Measurements from ENCODE around the gene DGKE. TPM values are rescaled to one million over a fixed set of nuclear protein-coding genes. Genes with fewer than 3 reads are reported as not detected.

The DGKE gene
- total and polyA plus RNA-seq, 2 of the 13 experiments (the other 11 are each of a cell fraction or from before 2014, with no cell fraction given): 3.2 to 5.3 TPM

DNA sequence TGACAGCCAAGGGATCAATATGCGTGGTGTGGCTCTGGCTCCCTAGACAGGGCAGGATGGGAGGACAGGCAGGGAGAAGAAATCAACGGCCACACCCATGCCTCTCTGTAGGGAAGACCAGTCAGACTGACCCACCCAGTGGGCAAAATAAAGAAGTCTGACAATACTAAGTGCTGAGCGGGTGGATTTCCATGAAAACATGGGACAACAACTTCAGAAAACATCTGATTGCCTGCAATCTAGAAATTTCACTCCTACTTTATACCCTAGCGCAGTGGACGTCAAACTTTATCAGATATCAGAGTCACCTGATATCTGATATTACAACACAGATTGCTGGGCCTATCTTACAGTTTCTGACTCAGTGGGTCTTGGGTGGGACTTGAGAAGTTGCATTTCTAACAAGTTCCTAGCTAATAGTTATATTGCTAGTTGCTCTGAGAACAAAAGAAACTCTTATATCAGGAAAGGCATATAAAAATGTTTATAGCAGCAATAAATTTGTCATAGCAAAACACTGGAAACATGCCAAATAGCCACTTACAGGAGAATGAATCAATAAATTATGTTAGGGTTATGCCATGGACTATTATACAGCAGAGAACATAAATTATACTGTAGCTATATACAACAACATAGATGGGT is 38.6 kb upstream of the DGKE start (continued):
- TF ChIP-seq RFXANK (CRISPR knock-in tag; IDR thresholded peaks at IDR 0.05): no peak
- TF ChIP-seq ZNF569 (CRISPR knock-in tag; IDR thresholded peaks at IDR 0.05; ENCODE audit: borderline replicate concordance): no peak

- H3K36me3 ChIP-seq (replicated peaks in 1 of 2; ENCODE audit: control insufficient read depth in 1 of 2, insufficient read depth in 2 of 2, low read length in 2 of 2): no peaks in the 10 kb centered on the region
- no peaks in the 10 kb centered on the region for H3K9me3 ChIP-seq (ENCODE audit: low read length)
- no peak for TF ChIP-seq JDP2 (CRISPR knock-in tag; IDR thresholded peaks at IDR 0.05; ENCODE audit: borderline replicate concordance)
- TF ChIP-seq ATF7-NPFF (CRISPR knock-in tag; IDR thresholded peaks at IDR 0.05; ENCODE audit: low read depth): no peak
- no peak for TF ChIP-seq KDM1A (CRISPR knock-in tag; IDR thresholded peaks at IDR 0.05)
- no peak for TF ChIP-seq ZNF225 (CRISPR knock-in tag; IDR thresholded peaks at IDR 0.05)
- no peak for TF ChIP-seq POLR2AphosphoS2 (IDR thresholded peaks at IDR 0.05; ENCODE audit: low read depth, low read length)
- TF ChIP-seq ZFP36L1 (CRISPR knock-in tag; IDR thresholded peaks at IDR 0.05): no peak
- TF ChIP-seq ARID5B (CRISPR knock-in tag; IDR thresholded peaks at IDR 0.05): no peak
- TF ChIP-seq CENPX (CRISPR knock-in tag; IDR thresholded peaks at IDR 0.05): no peak
- TF ChIP-seq NR3C1 (CRISPR knock-in tag; IDR thresholded peaks at IDR 0.05): no peak
- no peak for TF ChIP-seq TAF15 (IDR thresholded peaks at IDR 0.05; ENCODE audit: low read depth, low read length, poor library complexity, severe bottlenecking)
- TF ChIP-seq U2AF1 (optimal IDR thresholded peaks at IDR 0.05; ENCODE audit: low read depth, low read length): no peak
- TF ChIP-seq, protein P1, sequence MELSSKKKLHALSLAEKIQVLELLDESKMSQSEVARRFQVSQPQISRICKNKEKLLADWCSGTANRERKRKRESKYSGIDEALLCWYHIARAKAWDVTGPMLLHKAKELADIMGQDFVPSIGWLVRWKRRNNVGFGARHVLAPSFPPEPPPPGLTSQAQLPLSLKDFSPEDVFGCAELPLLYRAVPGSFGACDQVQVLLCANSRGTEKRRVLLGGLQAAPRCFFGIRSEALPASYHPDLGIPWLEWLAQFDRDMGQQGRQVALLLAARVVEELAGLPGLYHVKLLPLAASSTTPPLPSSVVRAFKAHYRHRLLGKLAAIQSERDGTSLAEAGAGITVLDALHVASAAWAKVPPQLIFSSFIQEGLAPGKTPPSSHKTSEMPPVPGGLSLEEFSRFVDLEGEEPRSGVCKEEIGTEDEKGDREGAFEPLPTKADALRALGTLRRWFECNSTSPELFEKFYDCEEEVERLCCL (CRISPR knock-in tag; IDR thresholded peaks at IDR 0.05; ENCODE audit: borderline replicate concordance): no peak
- TF ChIP-seq, protein P2, sequence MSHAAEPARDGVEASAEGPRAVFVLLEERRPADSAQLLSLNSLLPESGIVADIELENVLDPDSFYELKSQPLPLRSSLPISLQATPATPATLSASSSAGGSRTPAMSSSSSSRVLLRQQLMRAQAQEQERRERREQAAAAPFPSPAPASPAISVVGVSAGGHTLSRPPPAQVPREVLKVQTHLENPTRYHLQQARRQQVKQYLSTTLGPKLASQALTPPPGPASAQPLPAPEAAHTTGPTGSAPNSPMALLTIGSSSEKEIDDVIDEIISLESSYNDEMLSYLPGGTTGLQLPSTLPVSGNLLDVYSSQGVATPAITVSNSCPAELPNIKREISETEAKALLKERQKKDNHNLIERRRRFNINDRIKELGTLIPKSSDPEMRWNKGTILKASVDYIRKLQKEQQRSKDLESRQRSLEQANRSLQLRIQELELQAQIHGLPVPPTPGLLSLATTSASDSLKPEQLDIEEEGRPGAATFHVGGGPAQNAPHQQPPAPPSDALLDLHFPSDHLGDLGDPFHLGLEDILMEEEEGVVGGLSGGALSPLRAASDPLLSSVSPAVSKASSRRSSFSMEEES (CRISPR knock-in tag; IDR thresholded peaks at IDR 0.05): no peak
- TF ChIP-seq NR1H2 (CRISPR knock-in tag; IDR thresholded peaks at IDR 0.05; ENCODE audit: borderline replicate concordance, low read depth): no peak
- no peak for TF ChIP-seq FOXK1 (CRISPR knock-in tag; IDR thresholded peaks at IDR 0.05; ENCODE audit: borderline replicate concordance, low read depth)
- no peaks in the 10 kb centered on the region for H4K20me1 ChIP-seq (ENCODE audit: insufficient read depth, low read length)
- H2AFZ ChIP-seq (ENCODE audit: low read length): no peak overlapping the region
- H3K9ac ChIP-seq (ENCODE audit: insufficient read depth, low read depth, low read length): no peak overlapping the region
- H3K4me3 ChIP-seq (replicated peaks in 1 of 3; ENCODE audit: insufficient read depth in 1 of 3, low read depth in 2 of 3, low read length in 3 of 3): no peak overlapping the region
- 13% methylated on average over 8 of the region's 8 CpGs for WGBS (ENCODE audit: low lambda C conversion rate)
- no peak for DNase-seq (ENCODE audit: low spot score)
- intact Hi-C loops (cut with micrococcal nuclease; ENCODE audit: unreplicated experiment): no loop called here
- ChIA-PET POLR2A (no interaction called here), CTCF (ENCODE audit: low intra/inter-chr PET ratio, low total read pairs) (no interaction called here)
- ATAC-seq: no peak
- no peaks in the 10 kb centered on the region for H3K79me2 ChIP-seq (ENCODE audit: insufficient read depth, low read length)
- peaks cover 3 to 34% of the 10 kb centered on the region in 2 experiments; a peak in 3 of 5 replicates for H3K27me3 ChIP-seq (ENCODE audit: control insufficient read depth in 1 of 2, insufficient read depth in 2 of 2, low read length in 2 of 2)
- no TSS peak for BruUV-seq (replicated peaks)
- H3K27ac ChIP-seq (ENCODE audit: extremely low read length, insufficient read depth, low read length): no peak overlapping the region
- in situ Hi-C loops (cut with HindIII; ENCODE audit: extremely low pct_ligation_motif_present, low pct_unique_long_range_greater_than_20kb): no loop called here
- no peak overlapping the region for H3K4me2 ChIP-seq (ENCODE audit: low read depth, low read length)
- no peaks in the 10 kb centered on the region for H3K4me1 ChIP-seq (ENCODE audit: insufficient read depth, low read length)
- FAIRE-seq: no peak
Measured at GRCh38 chr17:56796536-56796935, 37.4 kb upstream of the DGKE start.

All from HepG2 (cell line).